Measurements from ENCODE around the gene HUNK.

DNA sequence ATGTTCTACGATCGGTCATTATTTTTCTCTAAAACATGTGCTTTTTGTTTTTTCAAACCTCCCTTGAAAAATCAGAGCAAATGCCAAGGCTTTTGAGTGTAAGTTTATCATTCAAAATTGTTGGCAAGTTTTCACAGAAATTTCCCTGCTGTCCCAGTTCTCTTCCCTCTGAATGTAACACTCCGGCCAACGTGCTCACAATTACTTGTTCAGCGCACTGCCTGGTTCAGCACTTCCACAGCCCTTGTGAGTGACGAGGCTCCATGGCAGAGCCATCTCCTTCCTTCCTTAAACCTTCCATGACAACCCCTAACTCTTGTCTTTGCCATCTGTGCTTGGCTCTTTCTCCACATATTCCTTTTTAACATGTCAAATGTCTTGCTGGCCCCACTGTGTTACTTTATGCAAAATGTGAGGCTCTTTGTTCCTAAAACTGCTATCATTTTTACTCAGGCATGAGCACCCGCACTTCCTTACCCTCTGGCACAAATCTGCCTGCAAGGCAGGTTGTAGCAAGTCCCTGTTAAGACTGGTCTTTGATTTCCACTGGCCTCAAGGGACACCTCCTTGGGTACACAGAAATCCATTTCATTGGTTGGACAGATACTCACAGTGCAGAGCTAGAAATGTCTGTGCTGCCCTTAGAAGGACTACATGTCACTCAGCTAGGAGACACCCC lies 142.8 kb downstream of the HUNK start:
- no peak for TF ChIP-seq EZH2 (IDR thresholded peaks at IDR 0.05; ENCODE audit: insufficient read depth, low read length)
- no peak for TF ChIP-seq CTCF (IDR thresholded peaks at IDR 0.05; ENCODE audit: insufficient read depth, low read depth, low read length)

Data from astrocyte (in vitro differentiated cells and primary cell).